Urinary bladder (tissue), 4 donors: ENCODE results near the gene ABCC4. TPM values are rescaled to one million over a fixed set of nuclear protein-coding genes. Genes with fewer than 3 reads are reported as not detected.

ENCODE experiments used
- DNase-seq: peaks from one replicate; pipeline ENCODE4 v3.0.0-alpha.2; 2015; ENCODE audit errors: extremely low spot score
- H3K27ac ChIP-seq: one replicate; pipeline ENCODE4 v1.5.1; 2013; ENCODE audit warnings: low read depth, mild to moderate bottlenecking, moderate library complexity
- H3K36me3 ChIP-seq: one replicate; pipeline ENCODE4 v1.6.1; 2013; ENCODE audit warnings: mild to moderate bottlenecking, moderate library complexity; ENCODE audit not compliant: insufficient read depth
- H3K4me1 ChIP-seq: one replicate; pipeline ENCODE4 v1.6.1; 2013; ENCODE audit warnings: mild to moderate bottlenecking, moderate library complexity; ENCODE audit not compliant: insufficient read depth
- H3K4me3 ChIP-seq: one replicate; pipeline ENCODE4 v1.5.1; 2013; ENCODE audit warnings: low read depth, low read length
- WGBS: extraction: QIAGEN DNeasy Blood & Tissue Kit; methylation state at CpG from one replicate; pipeline ENCODE4 v1.1.7; 2013; 5-methylcytosine and 5-hydroxymethylcytosine counted together
- polyA plus RNA-seq: library from polyadenylated mRNA; stranded (reverse); fragments of 200-250 nt; gene quantifications from one replicate; pipeline ENCODE4 v1.2.3, GENCODE V29; 2013
- total RNA-seq: library from RNA; depleted of rRNA; stranded (reverse); fragments of >200 nt; gene quantifications from one replicate; pipeline ENCODE4 v1.2.3, GENCODE V29; 2014
- donor health status: healthy with polysubstance abuse.
- donor health status: healthy.

ABCC4 gene
- total and polyA plus RNA-seq, 2 donors, result 31.4 to 32.5 TPM

GRCh38 chr13:95098916-95099315 is 202.3 kb downstream of the ABCC4 start:
- 94% methylated on average over 2 of the region's 2 CpGs for WGBS
- DNase-seq, result no peak
- H3K27ac ChIP-seq, result no peak overlapping the region
- peaks cover 1% of the 10 kb centered on the region for H3K4me1 ChIP-seq
- no peaks in the 10 kb centered on the region for H3K36me3 ChIP-seq
- H3K4me3 ChIP-seq, result no peak overlapping the region

- H3K4me3 ChIP-seq, result no peak overlapping the region
- no peaks in the 10 kb centered on the region for H3K4me1 ChIP-seq
- H3K27ac ChIP-seq, result no peak overlapping the region
- H3K36me3 ChIP-seq, result peaks cover 1% of the 10 kb centered on the region
- 93% methylated on average over 3 of the region's 3 CpGs for WGBS
- no peak for DNase-seq
Measured at GRCh38 chr13:95091755-95092154, 209.5 kb downstream of the ABCC4 start.

- Histone ChIP-seq H3K36me3 (peaks cover 1% of the 10 kb centered on the region), H3K4me3 (no peak overlapping the region), H3K27ac (no peak overlapping the region), H3K4me1 (no peaks in the 10 kb centered on the region)
- DNase-seq, result no peak
- 60% methylated on average over 3 of the region's 3 CpGs for WGBS
Measured at GRCh38 chr13:95087746-95088305, 213.4 kb downstream of the ABCC4 start.

- WGBS, result 67% methylated on average over 2 of the region's 2 CpGs
- DNase-seq, result no peak
- Histone ChIP-seq H3K4me1 (no peaks in the 10 kb centered on the region), H3K36me3 (peaks cover 1% of the 10 kb centered on the region), H3K27ac (no peak overlapping the region), H3K4me3 (no peak overlapping the region)
Measured at GRCh38 chr13:95086761-95087160, 214.5 kb downstream of the ABCC4 start.

GRCh38 chr13:95083758-95084157 is 217.5 kb downstream of the ABCC4 start:
- H3K4me1 ChIP-seq, result no peaks in the 10 kb centered on the region
- no peak overlapping the region for H3K4me3 ChIP-seq
- H3K27ac ChIP-seq, result no peak overlapping the region
- DNase-seq, result no peak
- H3K36me3 ChIP-seq, result peaks cover 1% of the 10 kb centered on the region
- WGBS, result 91% methylated on average over 3 of the region's 3 CpGs

DNA sequence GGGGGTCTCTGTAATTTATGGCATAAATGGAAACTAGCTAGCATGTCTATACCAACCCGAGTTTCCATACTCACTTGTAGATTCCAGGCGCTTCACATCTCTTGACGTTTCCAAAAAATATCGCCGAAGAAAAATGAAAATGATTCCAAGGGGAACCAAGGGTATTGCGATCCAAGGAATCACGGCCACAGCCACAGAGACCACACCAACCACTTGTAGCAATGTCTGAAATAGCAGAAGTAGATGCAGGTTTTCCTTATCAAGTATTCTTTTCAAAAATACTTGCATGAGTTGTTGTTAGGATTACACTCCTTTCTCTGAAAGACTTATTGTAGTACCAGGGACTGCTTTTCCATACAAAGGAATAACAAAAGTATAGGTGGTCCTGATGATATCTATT is 218.2 kb downstream of the ABCC4 start:
- Histone ChIP-seq H3K4me1 (no peaks in the 10 kb centered on the region), H3K36me3 (peaks cover 1% of the 10 kb centered on the region), H3K4me3 (no peak overlapping the region), H3K27ac (no peak overlapping the region)
- WGBS, result 96% methylated on average over 7 of the region's 7 CpGs
- DNase-seq, result no peak

DNA sequence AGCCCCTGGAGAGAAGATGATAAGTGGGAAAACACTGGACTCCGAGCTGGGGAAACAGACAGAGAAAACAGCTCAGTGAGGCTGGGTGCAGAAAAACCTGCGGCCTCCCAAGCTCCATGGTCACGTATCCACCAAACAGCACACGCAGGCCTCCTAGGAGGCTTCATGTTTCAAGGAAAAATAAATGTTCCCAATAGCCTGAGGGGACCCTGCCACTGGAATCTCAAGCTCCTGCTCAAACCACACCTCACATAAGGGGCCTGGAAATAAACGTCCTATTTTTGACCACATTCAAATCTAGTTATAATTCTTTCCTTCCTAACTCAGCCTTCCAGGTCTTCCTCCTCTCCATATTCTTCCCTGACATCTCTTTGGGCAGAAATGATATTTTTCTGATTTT is 225.7 kb downstream of the ABCC4 start:
- no peak overlapping the region for H3K4me3 ChIP-seq
- no peaks in the 10 kb centered on the region for H3K36me3 ChIP-seq
- no peak overlapping the region for H3K27ac ChIP-seq
- no peaks in the 10 kb centered on the region for H3K4me1 ChIP-seq
- 82% methylated on average over 5 of the region's 5 CpGs for WGBS
- DNase-seq, result no peak

DNA sequence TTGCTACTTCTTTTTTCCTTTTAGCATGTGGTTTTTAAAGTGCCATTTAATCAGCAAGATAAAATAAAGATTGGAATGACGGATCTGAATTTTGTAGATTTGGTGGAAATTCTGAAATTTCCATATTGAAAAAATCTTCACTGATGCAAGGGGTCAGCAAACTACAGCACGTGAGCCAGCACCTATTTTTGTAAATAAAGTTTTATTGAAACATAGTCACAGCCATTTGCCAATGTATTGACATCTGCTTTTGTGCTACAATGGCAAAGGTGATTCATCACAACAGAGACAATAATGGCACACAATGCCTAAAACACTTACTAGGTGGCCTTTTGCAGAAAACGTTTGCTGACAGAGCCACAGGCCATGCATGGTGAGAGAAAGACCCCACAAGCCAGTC is 226.4 kb downstream of the ABCC4 start:
- no peak overlapping the region for H3K4me3 ChIP-seq
- H3K36me3 ChIP-seq, result peaks cover under 1% of the 10 kb centered on the region
- 89% methylated on average over 3 of the region's 3 CpGs for WGBS
- H3K27ac ChIP-seq, result no peak overlapping the region
- DNase-seq, result no peak
- no peaks in the 10 kb centered on the region for H3K4me1 ChIP-seq

DNA sequence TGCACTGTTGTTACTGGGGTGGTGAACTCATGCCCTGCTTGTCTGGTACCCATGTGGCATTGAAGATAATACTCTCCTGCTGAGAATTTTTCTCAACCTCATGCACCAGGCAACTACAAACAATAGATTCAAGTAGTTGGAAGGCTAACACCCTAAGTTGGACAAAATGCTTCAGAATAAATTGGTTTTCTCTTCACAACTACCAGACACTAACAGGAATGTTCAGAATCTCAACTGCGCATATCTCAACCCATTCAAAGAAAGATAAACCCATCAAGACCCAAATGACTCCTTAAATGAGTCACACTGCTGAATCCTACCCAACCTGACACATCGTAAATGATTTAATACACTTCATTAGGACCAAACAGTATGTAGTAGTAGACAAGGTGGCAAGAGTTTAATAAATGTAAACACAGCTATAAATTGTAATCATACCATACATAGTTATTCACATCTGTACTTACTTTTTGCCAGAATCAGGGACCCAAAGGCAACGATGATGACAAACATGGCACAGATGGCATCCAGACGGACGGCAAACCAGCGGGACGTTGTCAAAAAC is 227.4 kb downstream of the ABCC4 start:
- DNase-seq, result no peak
- Histone ChIP-seq H3K4me1 (no peaks in the 10 kb centered on the region), H3K27ac (no peak overlapping the region), H3K36me3 (peaks cover 1% of the 10 kb centered on the region), H3K4me3 (no peak overlapping the region)
- 91% methylated on average over 7 of the region's 7 CpGs for WGBS

DNA sequence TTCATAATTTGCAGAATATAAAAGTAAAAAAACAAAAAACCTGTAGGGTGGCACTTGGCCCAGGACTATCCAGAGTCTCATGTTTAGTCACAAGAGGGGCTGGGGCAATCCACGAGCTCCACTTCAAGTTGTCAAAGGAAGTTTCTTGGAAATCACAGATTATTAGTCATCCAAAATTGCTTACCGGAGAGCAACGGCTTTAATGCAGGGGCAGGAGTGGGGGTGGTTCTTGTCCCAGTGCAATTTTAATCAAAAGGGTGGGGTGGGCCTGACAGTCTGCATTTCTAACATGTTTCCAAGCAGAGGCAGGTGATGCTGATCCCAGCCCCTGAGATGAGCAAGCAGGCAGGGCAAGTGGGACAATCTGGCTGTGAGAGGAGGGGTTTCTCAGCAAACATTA is 233.9 kb downstream of the ABCC4 start:
- H3K4me3 ChIP-seq, result no peak overlapping the region
- no peak for DNase-seq
- no peaks in the 10 kb centered on the region for H3K4me1 ChIP-seq
- WGBS, result 82% methylated on average over 3 of the region's 3 CpGs
- H3K27ac ChIP-seq, result no peak overlapping the region
- peaks cover 1% of the 10 kb centered on the region for H3K36me3 ChIP-seq

DNA sequence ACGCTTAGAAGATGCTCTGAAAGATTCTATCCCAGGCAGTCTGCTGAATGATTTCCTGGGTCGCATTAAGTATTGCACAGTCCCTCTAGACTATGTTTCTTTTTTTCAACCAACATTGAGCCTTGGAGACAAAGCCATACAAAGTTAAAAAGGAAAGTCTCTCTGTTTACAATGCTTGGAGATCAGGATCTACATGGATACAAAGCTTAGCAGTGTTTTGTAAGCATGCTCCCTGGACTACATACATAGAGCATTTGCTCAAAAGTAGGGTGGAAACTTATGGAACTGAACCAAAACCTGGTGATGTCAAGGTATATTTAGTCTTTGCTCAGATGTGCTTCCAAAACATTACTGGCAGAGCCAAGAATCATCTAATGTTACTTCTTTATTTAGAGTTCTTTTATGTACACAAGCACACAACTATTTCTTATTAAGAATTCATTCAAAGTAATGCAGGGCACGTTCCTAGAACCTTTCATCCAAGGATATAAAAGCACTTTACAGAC is 241.2 kb downstream of the ABCC4 start:
- no peaks in the 10 kb centered on the region for H3K4me1 ChIP-seq
- no peak overlapping the region for H3K27ac ChIP-seq
- DNase-seq, result no peak
- H3K4me3 ChIP-seq, result no peak overlapping the region
- 54% methylated on average over 3 of the region's 3 CpGs for WGBS
- no peaks in the 10 kb centered on the region for H3K36me3 ChIP-seq

DNA sequence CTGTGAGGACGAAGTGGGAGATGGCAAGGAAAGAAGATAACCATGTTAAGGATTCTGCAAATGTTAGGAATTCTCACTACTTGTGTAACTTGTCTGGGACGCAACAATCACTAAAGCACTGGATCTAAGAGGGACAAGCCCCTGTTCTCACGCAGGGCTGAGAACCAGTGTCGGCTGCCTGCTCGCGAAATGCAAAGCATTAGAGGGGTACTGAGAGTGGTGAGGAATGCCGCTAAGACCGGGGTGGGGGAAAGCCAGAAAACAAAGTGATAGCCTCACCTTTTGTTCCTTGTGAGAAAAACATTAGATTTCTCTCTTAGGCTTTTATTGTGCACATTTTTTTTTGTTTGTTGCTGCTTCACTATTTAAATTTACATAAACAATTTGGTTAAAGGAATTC is 241.9 kb downstream of the ABCC4 start:
- peaks cover 2% of the 10 kb centered on the region for H3K36me3 ChIP-seq
- no peak overlapping the region for H3K27ac ChIP-seq
- no peak for DNase-seq
- WGBS, result 69% methylated on average over 8 of the region's 8 CpGs
- H3K4me3 ChIP-seq, result no peak overlapping the region
- no peaks in the 10 kb centered on the region for H3K4me1 ChIP-seq

GRCh38 chr13:95058680-95059079 is 242.6 kb downstream of the ABCC4 start:
- WGBS, result 90% methylated on average over 7 of the region's 7 CpGs

DNA sequence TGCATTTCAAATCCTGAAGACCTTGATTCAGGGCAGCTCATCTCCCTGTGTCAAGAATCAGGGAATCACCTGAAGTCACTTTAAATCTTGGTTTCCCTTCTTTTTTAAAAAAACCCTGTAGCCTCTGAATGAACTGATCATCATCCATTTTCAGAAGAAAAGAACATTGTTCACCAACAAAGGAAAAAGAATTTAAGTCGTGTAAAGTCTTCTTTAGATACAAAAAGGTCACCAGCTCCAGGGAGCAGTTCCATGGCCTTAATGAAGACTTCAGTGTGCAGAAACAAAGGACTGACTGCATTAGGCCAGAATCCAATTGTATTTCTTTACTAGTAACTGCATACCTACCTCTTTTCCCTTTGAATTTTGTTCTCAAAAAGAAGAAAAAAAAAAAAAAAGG is 245.0 kb downstream of the ABCC4 start:
- H3K27ac ChIP-seq, result no peak overlapping the region
- H3K4me1 ChIP-seq, result no peaks in the 10 kb centered on the region
- H3K36me3 ChIP-seq, result peaks cover 2% of the 10 kb centered on the region
- WGBS, result 76% methylated on average over 1 of the region's 1 CpG
- H3K4me3 ChIP-seq, result no peak overlapping the region
- DNase-seq, result no peak

More at GRCh38 chr13:95058680-95059079, 242.6 kb downstream of the ABCC4 start:
- Histone ChIP-seq H3K4me1 (no peaks in the 10 kb centered on the region), H3K27ac (no peak overlapping the region), H3K4me3 (no peak overlapping the region), H3K36me3 (peaks cover 2% of the 10 kb centered on the region)
- DNase-seq, result no peak
